Stimulated activated CD4-positive, alpha-beta T cell treated with anti-CD3 and anti-CD28 coated beads, Interleukin-15, amount 100 ng/mL, for 24 hours (primary cell): Measurements from ENCODE around the gene TMCC1.

Source experiments
- DNase-seq: peaks from one replicate; pipeline ENCODE4 v3.0.0-alpha.2; 2020

Gene TMCC1

DNA sequence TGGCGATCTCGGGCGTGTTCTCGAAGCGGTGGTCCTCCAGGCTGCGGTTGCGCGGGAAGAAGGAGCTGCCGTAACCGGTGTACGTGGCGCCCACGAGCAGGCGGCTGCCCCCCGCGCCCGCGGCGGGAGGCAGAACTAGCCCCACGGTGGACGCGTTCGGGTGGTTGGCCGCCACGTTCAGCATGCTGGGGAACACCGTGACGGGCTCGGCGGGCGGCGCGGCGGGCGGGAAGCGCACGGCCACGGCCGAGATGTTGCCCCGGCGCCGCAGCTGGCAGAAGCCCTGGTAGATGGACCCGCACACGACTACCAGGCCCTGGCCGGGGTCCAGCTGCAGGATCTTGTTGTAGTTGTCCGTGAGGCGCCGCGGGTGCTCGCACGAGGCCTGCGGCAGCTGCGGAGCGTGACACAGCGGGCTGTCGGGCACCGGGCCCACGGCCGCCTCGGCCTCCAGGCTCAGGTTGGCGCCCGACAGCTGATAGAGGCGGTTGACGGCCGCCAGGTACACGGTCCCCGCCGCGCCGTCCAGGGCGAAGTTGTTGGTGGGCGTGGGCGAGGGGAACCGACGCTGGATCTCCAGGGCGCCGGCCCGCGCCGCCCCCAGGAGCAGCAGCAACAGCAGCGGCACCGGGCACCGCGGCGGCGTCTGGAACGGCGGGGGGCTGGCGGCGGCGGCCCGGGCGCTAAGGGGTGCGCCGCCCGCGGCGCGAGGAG is 287.4 kb downstream of the TMCC1 start:
- peak; percentile 35 for DNase-seq

DNA sequence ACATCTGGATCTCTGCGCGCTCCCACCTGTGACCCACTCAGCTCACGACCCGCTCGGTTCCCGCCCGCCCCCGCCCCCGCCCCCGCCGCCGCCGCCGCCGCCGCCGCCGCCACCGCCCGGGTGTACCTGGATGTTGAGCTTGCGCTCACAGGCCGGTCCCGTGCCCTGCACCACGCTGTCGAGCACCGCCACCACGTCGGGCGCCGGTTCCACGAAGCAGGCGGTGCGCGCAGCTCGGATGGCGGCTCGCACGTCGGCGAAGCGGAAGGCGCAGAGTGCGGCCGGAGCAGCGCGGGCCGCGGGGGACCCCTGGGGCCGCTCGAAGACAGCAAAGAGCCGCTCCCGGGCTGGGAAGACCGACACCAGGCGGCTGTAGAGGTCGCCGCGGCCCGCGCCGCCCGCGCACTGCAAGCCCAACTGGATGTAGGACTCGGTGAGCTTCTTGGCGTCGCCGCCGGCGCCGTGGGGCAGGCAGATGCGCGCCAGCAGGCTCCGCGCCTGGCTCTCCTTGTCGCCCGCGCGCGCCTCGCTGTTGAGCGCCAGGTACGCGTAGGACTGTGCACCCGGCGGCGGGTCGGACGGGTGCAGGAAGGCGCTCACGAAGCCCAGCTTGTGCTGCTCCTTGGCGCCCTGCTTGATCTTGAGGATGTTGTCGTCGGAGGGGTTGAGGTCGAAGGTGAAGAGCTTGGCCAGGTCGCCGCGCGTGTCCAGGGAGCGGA is 288.1 kb downstream of the TMCC1 start:
- peak; percentile 62 for DNase-seq

DNA sequence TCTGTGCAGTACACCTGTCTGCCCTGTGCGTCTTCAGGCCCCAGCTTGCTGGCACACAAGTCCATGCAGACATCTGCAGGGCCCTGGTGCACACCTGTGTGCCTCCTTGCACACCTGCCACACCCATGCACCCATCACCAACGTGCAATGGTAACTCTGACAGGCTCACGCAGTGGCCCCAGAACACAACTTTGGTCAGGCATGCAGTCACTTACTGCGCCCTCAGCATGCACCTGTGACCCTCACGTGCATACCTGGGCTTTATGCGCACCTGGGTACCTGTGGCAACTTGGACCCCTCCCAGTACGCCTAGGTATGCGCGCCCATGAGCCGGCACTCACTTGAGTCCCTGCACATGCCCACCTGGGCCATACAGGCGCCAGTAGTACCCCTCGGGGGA is 288.7 kb downstream of the TMCC1 start:
- no peak for DNase-seq

DNA sequence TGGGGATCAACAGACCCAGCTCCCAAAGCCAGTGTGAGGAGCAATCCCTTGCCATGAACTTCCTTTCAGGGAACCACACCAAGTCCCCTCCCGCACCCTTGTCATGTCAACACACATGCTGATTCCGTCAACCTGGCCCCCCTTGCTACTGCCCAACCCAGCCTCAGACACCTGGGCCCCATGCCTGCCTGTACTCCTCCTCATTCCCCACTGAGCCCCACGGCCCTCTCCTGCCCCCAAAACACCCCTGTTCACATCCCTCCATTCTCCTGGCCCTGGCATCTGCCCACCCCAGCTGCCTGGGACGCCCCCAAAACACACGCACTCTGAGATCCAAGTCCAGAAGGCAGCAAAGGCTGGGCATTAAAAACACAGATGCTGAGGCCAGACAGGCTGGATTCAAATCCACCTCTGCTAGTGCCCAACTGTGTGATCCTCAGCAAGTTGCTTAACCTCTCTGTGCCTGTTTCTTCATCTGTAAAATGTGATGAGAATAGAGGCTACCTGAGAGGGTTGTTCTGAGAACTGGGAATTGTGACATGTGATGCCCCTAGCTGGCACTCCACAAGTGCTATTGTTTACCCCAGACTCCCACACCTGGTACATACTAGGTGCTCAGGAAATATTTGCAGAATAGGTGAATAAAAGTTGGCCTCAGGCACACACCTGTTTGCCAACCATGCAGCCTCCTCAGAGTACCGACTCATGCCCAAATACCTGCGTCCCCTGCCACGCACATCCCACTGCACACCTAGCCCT is 289.3 kb downstream of the TMCC1 start:
- no peak for DNase-seq

DNA sequence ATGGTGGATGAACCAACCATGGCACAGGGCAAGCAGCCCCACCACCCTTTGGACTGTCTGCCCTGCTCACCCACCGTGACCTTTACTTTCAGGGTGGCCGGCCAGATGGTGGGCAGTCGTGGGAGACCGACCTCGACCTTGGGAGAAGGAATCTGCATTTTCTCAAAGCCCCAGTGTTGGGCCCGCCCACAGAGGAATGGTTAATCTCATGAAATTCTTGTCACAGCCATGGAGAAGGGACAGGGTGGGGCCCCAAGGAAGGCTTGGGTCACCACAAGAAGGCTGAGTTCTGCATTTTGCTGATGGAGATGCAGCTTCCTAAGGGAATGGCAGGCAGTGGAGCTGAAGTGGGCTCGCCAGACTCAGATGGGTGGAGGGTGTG is 290.0 kb downstream of the TMCC1 start:
- no peak for DNase-seq

DNA sequence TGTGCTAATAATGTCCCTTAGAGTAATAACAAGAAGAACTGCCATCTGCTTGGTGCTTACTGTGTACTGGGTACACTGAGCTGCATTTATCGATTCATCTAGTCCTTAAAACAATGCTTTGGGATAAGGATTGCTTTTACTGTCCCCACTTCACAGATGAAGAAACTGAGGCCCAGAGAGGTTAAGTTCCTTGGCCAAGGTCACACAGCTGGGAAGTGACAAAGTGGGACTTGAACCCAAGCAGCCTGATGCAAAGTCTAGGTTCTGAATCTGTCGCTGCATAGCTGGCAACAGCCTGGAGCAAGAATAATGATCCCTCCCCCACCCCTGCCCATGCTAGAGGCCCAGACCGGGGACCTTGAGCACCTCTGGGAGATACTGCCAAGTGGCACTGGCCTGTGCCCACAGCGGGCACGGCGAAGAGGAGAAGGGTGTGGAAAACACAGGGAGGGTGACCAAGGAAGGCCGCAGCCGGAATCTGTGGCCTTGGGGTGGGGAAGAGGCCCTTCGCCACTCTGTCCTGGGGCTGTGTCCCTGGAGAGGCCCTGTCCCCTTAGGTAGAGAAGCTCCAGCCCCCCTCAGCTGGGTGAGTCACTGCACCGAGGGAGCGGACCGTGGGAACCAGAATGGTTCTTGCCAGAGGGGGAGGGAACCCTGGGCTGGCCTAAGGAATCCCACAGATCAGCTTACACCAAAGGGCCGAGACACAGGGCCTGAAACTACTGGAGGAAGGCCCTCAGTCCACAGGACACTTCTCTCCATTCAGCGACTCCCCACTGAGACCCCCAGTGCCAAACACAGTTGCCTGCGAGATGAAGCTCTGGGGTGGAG is 290.6 kb downstream of the TMCC1 start:
- no peak for DNase-seq

DNA sequence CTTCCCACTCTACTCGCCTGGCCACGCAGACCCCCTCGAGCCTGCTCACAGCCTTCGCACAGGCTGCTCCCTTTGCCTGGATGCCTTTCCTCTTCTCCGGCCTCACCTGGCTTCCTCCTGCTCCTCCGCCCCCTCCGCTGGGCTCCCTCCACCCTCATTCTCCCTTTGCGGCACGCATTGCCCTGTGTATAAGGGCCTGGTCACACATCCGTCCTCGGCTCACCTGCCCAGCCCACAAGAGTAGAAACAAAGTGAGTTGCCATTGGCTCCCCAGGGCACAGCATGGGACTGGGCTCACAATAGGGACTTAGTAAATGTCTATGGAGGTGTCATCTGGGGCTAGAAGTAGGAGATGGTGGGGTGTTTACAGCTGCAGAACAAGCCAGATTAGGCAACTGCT is 291.2 kb downstream of the TMCC1 start:
- DNase-seq: no peak

DNA sequence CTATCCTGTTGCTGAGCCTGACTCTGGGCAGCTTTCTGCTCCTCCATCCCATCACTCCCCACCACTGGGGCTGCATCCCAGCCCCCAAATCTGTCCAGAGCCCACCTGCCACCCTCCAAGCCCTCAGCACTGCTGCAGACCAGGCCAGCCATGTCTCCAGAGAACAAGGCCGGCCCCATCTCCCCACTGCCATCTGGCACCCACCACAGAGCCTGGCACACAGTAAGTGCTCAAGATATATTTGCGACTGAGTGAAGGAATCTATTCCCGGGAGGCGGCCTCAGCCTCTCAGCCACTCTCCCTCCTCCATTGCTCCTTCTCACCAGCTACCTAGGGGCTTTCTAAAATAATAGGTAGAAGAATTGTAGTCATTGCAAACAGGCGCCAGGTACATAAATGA is 291.8 kb downstream of the TMCC1 start:
- no peak for DNase-seq

DNA sequence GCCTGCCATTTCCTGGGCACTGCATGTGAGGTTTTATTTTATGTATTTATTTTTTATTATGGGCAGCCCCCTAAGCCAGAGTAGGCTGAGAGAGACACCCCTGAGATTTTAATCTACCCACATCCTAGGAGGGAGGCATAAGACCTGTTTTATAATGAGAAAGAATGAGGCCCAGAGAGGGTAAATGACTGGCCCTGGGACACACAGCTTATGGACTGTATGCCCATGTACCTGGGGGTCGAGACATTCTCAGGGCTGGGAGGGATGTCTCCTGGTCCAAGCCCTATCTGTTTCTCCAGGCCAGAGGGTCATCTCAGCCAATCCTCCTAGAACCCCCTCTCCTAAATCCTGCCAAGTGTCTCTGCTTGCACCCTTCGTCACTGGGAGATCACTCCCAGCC is 293.2 kb downstream of the TMCC1 start:
- DNase-seq: no peak

DNA sequence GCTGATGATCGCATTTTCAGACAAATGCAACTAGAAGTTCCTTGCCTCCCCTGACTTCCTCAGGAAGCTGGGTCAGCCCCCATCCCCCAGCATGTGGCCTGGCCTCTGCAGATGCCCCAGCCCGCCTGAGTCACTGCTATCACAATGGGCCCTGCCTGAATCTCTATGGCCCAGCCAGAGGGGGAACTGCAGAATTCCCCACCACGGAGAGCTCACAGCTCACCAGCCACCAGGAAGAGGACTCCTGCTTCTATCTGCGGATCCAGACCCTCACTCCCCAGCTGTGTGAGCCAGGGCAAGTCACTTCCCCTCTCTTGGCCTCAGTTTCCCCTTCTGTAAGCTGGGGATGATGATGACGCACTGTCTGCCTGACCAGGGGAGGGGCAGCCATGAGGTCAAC is 293.9 kb downstream of the TMCC1 start:
- no peak for DNase-seq

DNA sequence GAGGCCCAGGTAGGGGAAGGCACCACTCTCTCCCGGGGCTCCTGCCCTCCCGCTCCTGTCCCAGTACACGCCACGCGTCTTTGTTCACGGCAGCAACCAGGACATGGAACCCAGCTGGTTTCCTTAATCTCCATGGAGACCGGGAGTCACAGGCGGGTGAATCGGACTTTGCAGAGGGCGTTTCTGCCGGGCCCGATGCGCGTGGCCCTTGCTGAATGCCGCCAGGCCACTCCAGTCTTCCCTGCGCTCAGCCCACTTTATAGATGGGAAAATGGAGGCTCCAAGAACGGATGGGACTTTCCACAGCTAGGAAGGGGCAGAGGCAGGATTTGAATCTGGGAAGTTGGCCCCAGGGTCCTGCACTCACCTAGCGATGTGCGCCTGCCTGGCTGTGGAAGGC is 294.4 kb downstream of the TMCC1 start:
- DNase-seq: no peak

DNA sequence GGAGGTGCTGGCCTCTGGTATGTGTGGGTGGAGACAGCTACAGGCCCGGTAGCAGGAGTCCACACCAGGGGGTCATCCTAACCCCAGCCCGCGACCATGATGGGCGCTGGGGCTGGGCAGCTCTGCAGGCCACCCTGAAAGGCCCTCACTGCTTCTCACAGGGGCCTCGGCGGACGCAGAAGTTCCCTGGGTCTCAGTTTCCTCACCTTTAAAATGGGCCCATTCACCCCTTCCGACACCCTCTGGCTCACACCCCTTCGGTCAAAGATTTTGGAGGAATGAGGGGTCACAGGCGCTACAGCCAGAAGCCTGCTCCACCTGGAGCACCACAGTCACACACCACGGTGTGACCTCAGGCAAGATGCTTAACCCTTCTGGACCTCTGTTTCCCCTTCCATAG is 295.0 kb downstream of the TMCC1 start:
- DNase-seq: no peak

DNA sequence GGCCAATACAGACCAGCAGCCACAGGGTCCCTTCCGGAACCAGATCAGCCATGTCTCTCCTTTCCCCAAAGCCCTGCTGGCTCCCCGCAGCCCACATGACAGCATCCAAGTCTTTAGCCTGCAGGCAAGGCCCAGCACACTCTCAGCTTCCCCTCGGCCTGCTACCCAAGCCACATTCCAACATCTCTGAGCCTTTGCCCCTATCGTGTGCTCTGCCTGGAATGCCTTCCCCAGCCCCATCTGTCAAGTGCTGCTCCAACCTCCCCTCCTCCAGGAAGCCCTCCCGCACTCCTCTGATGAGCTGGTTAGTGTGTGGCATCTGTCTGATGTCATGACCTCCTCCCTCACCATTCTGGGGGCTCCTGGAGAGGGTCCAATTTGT is 295.5 kb downstream of the TMCC1 start:
- DNase-seq: no peak
